ENCODE data around the gene PHACTR1.
"Not testable (repeated sequence)": the region's sequence is repeated elsewhere in the genome, so short reads cannot be mapped to it uniquely, and the experiment has no call there.

The PHACTR1 gene

GRCh38 chr6:13239530-13240455, 523.2 kb downstream of the PHACTR1 start:
- no peak for DNase-seq (ENCODE audit: low read depth in 3 of 3)

GRCh38 chr6:13241364-13241763, 524.8 kb downstream of the PHACTR1 start:
- no peak for DNase-seq (ENCODE audit: low read depth in 3 of 3)

- DNase-seq (ENCODE audit: low read depth in 3 of 3), result no peak
Observed at GRCh38 chr6:13242178-13242577, 525.6 kb downstream of the PHACTR1 start.

GRCh38 chr6:13242590-13242989, 526.0 kb downstream of the PHACTR1 start:
- DNase-seq (ENCODE audit: low read depth in 3 of 3), result no peak

- DNase-seq (ENCODE audit: low read depth in 3 of 3), result no peak
Observed at GRCh38 chr6:13243033-13243432, 526.5 kb downstream of the PHACTR1 start.

GRCh38 chr6:13243745-13244144, 527.2 kb downstream of the PHACTR1 start:
- DNase-seq (ENCODE audit: low read depth in 3 of 3), result not testable (repeated sequence)

- DNase-seq (ENCODE audit: low read depth in 3 of 3), result no peak
Observed at GRCh38 chr6:13247627-13248026, 531.1 kb downstream of the PHACTR1 start.

GRCh38 chr6:13248053-13248452, 531.5 kb downstream of the PHACTR1 start:
- no peak for DNase-seq (ENCODE audit: low read depth in 3 of 3)

GRCh38 chr6:13248584-13248985, 532.0 kb downstream of the PHACTR1 start:
- DNase-seq (ENCODE audit: low read depth in 3 of 3), result no peak

GRCh38 chr6:13248994-13249393, 532.4 kb downstream of the PHACTR1 start:
- no peak for DNase-seq (ENCODE audit: low read depth in 3 of 3)

GRCh38 chr6:13249817-13250216, 533.2 kb downstream of the PHACTR1 start:
- no peak for DNase-seq (ENCODE audit: low read depth in 3 of 3)

GRCh38 chr6:13250703-13251102, 534.1 kb downstream of the PHACTR1 start:
- no peak for DNase-seq (ENCODE audit: low read depth in 3 of 3)

GRCh38 chr6:13251242-13251641, 534.7 kb downstream of the PHACTR1 start:
- no peak for DNase-seq (ENCODE audit: low read depth in 3 of 3)

GRCh38 chr6:13252790-13253189, 536.2 kb downstream of the PHACTR1 start:
- DNase-seq (ENCODE audit: low read depth in 3 of 3), result no peak

GRCh38 chr6:13253272-13253671, 536.7 kb downstream of the PHACTR1 start:
- DNase-seq (ENCODE audit: low read depth in 3 of 3), result no peak

GRCh38 chr6:13256266-13257001, 539.9 kb downstream of the PHACTR1 start:
- DNase-seq (ENCODE audit: low read depth in 3 of 3), result no peak

GRCh38 chr6:13259393-13259792, 542.8 kb downstream of the PHACTR1 start:
- no peak for DNase-seq (ENCODE audit: low read depth in 3 of 3)

GRCh38 chr6:13260101-13260598, 543.6 kb downstream of the PHACTR1 start:
- DNase-seq (ENCODE audit: low read depth in 3 of 3), result no peak

GRCh38 chr6:13260831-13261230, 544.3 kb downstream of the PHACTR1 start:
- DNase-seq (ENCODE audit: low read depth in 3 of 3), result no peak

GRCh38 chr6:13261464-13261994, 545.0 kb downstream of the PHACTR1 start:
- no peak for DNase-seq (ENCODE audit: low read depth in 3 of 3)

GRCh38 chr6:13262302-13263230, 546.0 kb downstream of the PHACTR1 start:
- DNase-seq (ENCODE audit: low read depth in 3 of 3), result no peak
